ENCODE results near the gene CERS1.

Gene CERS1

GRCh38 chr19:18899624-18900560 is 3.9 kb upstream of the CERS1 start:
- no peak for DNase-seq (ENCODE audit: low read depth in 4 of 4, low spot score in 1 of 4)

GRCh38 chr19:18898607-18899408 is 2.9 kb upstream of the CERS1 start:
- no peak for DNase-seq (ENCODE audit: low read depth in 4 of 4, low spot score in 1 of 4)

GRCh38 chr19:18898081-18898606 is 2.2 kb upstream of the CERS1 start:
- no peak for DNase-seq (ENCODE audit: low read depth in 4 of 4, low spot score in 1 of 4)

- no peak for DNase-seq (ENCODE audit: low read depth in 4 of 4, low spot score in 1 of 4)
These were observed 1.4 kb upstream of the CERS1 start for GRCh38 chr19:18897094-18898029.

GRCh38 chr19:18896421-18896841 is 473 bp upstream of the CERS1 start:
- no peak for DNase-seq (ENCODE audit: low read depth in 4 of 4, low spot score in 1 of 4)

GRCh38 chr19:18895038-18895823 is 727 bp downstream of the CERS1 start:
- DNase-seq (ENCODE audit: low read depth in 4 of 4, low spot score in 1 of 4), result no peak

- DNase-seq (ENCODE audit: low read depth in 4 of 4, low spot score in 1 of 4), result no peak
These were observed 1.5 kb downstream of the CERS1 start for GRCh38 chr19:18894254-18895037.

- no peak for DNase-seq (ENCODE audit: low read depth in 4 of 4, low spot score in 1 of 4)
These were observed 2.2 kb downstream of the CERS1 start for GRCh38 chr19:18893587-18894253.

GRCh38 chr19:18889949-18890745 is 5.8 kb downstream of the CERS1 start:
- DNase-seq (ENCODE audit: low read depth in 4 of 4, low spot score in 1 of 4), result no peak

GRCh38 chr19:18886972-18887371 is 9.0 kb downstream of the CERS1 start:
- DNase-seq (ENCODE audit: low read depth in 4 of 4, low spot score in 1 of 4), result no peak

- DNase-seq (ENCODE audit: low read depth in 4 of 4, low spot score in 1 of 4), result no peak
These were observed 12.2 kb downstream of the CERS1 start for GRCh38 chr19:18883526-18884304.

- no peak for DNase-seq (ENCODE audit: low read depth in 4 of 4, low spot score in 1 of 4)
These were observed 14.5 kb downstream of the CERS1 start for GRCh38 chr19:18881491-18881890.

- DNase-seq (ENCODE audit: low read depth in 4 of 4, low spot score in 1 of 4), result no peak
These were observed 16.2 kb downstream of the CERS1 start for GRCh38 chr19:18879579-18880373.

GRCh38 chr19:18878858-18879578 is 16.9 kb downstream of the CERS1 start:
- DNase-seq (ENCODE audit: low read depth in 4 of 4, low spot score in 1 of 4), result no peak

GRCh38 chr19:18878058-18878797 is 17.7 kb downstream of the CERS1 start:
- no peak for DNase-seq (ENCODE audit: low read depth in 4 of 4, low spot score in 1 of 4)

Data from stimulated activated CD4-positive, alpha-beta T cell treated with anti-CD3 and anti-CD28 coated beads, Interleukin-1b, Interleukin-23, amount 100 ng/mL, for 24 hours (primary cell).